Endothelial cell (in vitro differentiated cells): Measurements from ENCODE around the gene GPHN. TPM values are rescaled to one million over a fixed set of nuclear protein-coding genes. Genes with fewer than 3 reads are reported as not detected.

Experiments
- DNase-seq: peaks from one replicate; pipeline ENCODE4 v3.0.0; 2021; ENCODE audit warnings: low spot score
- H3K27ac Mint-ChIP-seq: one replicate; pipeline ENCODE4 v1.8.0; 2021; ENCODE audit warnings: mixed read lengths, inconsistent platforms; ENCODE audit not compliant: unreplicated experiment
- H3K27me3 Mint-ChIP-seq: one replicate; pipeline ENCODE4 v1.8.0; 2021; ENCODE audit warnings: mild to moderate bottlenecking, moderate library complexity, mixed read lengths, inconsistent platforms; ENCODE audit not compliant: unreplicated experiment
- H3K36me3 Mint-ChIP-seq: one replicate; pipeline ENCODE4 v1.8.0; 2021; ENCODE audit warnings: mild to moderate bottlenecking, low read depth, mixed read lengths, inconsistent platforms; ENCODE audit not compliant: unreplicated experiment
- H3K4me1 Mint-ChIP-seq: one replicate; pipeline ENCODE4 v1.8.0; 2021; ENCODE audit warnings: mild to moderate bottlenecking, mixed read lengths, inconsistent platforms; ENCODE audit not compliant: unreplicated experiment
- H3K4me3 Mint-ChIP-seq: one replicate; pipeline ENCODE4 v1.8.0; 2021; ENCODE audit warnings: mild to moderate bottlenecking, mixed read lengths, inconsistent platforms; ENCODE audit not compliant: unreplicated experiment
- H3K9me3 Mint-ChIP-seq: one replicate; pipeline ENCODE4 v1.8.0; 2021; ENCODE audit warnings: mixed read lengths, inconsistent platforms; ENCODE audit not compliant: unreplicated experiment
- total RNA-seq: library from RNA; stranded (reverse); fragmentation: NEBNext Ultra II Directional; extraction: Animal tissue kit (Norgen Biotek cat#: 25700); gene quantifications from one replicate; pipeline ENCODE4 v1.2.1, GENCODE V29; 2021; ENCODE audit not compliant: unreplicated experiment
- TF ChIP-seq, protein P1 (sequence below): fragments of 200-600 bp; sonication (generic); IDR thresholded peaks from one replicate; pipeline ENCODE4 v1.5.0; 2021; ENCODE audit warnings: antibody characterized with exemption; ENCODE audit not compliant: unreplicated experiment

The GPHN gene
- total RNA-seq, 1 donor from 2014 or later: 30.0 TPM

- Mint-ChIP-seq H3K36me3 (peaks cover 11% of the 10 kb centered on the region), H3K4me3 (no peak overlapping the region), H3K27me3 (no peaks in the 10 kb centered on the region), H3K27ac (no peak overlapping the region), H3K4me1 (no peaks in the 10 kb centered on the region), H3K9me3 (no peaks in the 10 kb centered on the region)
- TF ChIP-seq, protein P1, sequence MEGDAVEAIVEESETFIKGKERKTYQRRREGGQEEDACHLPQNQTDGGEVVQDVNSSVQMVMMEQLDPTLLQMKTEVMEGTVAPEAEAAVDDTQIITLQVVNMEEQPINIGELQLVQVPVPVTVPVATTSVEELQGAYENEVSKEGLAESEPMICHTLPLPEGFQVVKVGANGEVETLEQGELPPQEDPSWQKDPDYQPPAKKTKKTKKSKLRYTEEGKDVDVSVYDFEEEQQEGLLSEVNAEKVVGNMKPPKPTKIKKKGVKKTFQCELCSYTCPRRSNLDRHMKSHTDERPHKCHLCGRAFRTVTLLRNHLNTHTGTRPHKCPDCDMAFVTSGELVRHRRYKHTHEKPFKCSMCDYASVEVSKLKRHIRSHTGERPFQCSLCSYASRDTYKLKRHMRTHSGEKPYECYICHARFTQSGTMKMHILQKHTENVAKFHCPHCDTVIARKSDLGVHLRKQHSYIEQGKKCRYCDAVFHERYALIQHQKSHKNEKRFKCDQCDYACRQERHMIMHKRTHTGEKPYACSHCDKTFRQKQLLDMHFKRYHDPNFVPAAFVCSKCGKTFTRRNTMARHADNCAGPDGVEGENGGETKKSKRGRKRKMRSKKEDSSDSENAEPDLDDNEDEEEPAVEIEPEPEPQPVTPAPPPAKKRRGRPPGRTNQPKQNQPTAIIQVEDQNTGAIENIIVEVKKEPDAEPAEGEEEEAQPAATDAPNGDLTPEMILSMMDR: no peak
- DNase-seq: no peak
Observed at GRCh38 chr14:67167420-67168109, 659.6 kb downstream of the GPHN start.

DNA sequence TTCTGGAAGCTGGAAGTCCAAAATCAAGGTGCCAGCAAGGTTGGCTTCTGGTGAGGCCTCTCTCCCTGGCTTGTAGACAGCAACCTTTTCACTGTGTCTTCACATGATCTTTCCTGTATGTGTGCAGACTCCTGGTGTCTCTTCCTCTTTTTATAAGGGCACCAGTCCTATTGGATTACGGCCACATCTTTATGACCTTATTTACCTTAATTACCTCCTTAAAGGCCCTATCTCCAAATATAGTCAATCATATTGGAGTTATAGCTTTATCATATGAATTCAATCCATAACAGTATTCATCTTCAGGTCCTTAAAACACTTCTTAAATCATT, 660.1 kb downstream of the GPHN start:
- TF ChIP-seq, protein P1: no peak
- Mint-ChIP-seq H3K4me3 (no peak overlapping the region), H3K4me1 (no peaks in the 10 kb centered on the region), H3K36me3 (peaks cover 16% of the 10 kb centered on the region), H3K27me3 (no peaks in the 10 kb centered on the region), H3K9me3 (no peaks in the 10 kb centered on the region), H3K27ac (no peak overlapping the region)
- DNase-seq: no peak

DNA sequence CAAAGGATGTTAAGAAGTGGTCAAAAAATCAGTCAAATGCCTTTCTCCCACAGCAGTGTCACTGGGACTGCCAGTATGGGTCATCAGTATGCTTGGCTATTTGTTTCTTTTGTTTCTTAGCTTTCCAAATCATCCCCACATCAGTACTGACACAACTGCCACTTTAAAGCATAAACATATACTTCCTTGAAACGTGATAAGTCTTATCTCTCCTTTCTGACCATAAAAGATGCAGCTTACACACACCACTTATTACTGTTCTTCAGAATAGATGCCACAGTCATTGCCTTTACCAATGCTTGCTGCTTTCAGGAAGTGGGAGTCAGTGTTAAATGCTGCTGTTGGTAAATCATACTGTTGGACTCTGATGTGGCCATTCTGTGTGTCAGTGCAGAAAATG, 662.7 kb downstream of the GPHN start:
- H3K4me1 Mint-ChIP-seq: no peaks in the 10 kb centered on the region
- no peak overlapping the region for H3K27ac Mint-ChIP-seq
- H3K9me3 Mint-ChIP-seq: no peaks in the 10 kb centered on the region
- H3K36me3 Mint-ChIP-seq: peaks cover 23% of the 10 kb centered on the region
- no peak for DNase-seq
- no peak overlapping the region for H3K4me3 Mint-ChIP-seq
- TF ChIP-seq, protein P1: no peak
- H3K27me3 Mint-ChIP-seq: peaks cover 3% of the 10 kb centered on the region

DNA sequence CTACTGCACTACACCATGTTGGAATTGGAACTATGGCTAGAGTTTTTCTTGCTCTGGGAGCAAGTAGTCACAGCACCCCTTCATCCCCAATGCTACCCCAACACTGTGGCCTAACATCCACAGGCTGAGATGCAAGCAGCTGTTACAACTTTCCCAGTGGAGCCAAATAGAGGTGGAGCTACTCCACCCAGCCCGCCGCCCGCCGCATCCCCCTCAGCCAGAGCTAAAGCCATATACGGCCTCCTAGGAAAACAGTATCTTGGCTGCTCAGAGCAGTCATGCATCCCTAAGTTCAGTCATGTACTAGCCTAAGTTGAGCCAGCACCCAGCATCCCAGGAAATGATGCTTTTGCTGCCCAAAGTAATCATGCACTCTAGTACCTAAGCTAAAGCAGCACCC, 664.1 kb downstream of the GPHN start:
- TF ChIP-seq, protein P1: no peak
- Mint-ChIP-seq H3K27ac (no peak overlapping the region), H3K4me1 (no peaks in the 10 kb centered on the region), H3K36me3 (peaks cover 25% of the 10 kb centered on the region), H3K4me3 (no peak overlapping the region), H3K27me3 (peaks cover 3% of the 10 kb centered on the region), H3K9me3 (no peaks in the 10 kb centered on the region)
- no peak for DNase-seq

DNA sequence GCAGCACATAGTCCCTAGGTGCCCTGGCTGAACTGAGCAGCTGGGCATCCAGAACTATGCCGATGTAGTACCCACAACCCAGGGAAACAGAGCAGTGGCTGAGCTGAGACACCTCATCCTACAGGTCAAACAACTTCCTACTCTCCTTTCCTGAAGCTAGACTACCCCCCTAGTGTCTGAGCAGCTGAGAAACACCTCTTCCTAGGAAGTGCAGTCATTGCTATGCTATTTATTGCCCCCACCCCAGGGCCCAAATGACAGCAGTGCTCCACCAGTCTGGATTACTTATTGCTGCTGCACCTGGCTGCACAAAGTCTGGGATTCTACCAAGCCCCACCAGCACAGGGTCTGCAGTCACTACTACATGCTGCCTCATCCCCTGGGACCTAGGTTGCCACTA, 664.6 kb downstream of the GPHN start:
- Mint-ChIP-seq H3K4me1 (no peaks in the 10 kb centered on the region), H3K4me3 (no peak overlapping the region), H3K27me3 (peaks cover 3% of the 10 kb centered on the region), H3K27ac (no peak overlapping the region), H3K9me3 (no peaks in the 10 kb centered on the region), H3K36me3 (peaks cover 29% of the 10 kb centered on the region)
- no peak for DNase-seq
- TF ChIP-seq, protein P1: no peak
